Ovary (tissue), 3 donors: ENCODE measurements around the gene BCAT1.
"Not testable (repeated sequence)": the region's sequence is repeated elsewhere in the genome, so short reads cannot be mapped to it uniquely, and the experiment has no call there.

Experiments
- CTCF ChIP-seq, 3 donors: fragments of 450-650 bp in 2 of 3; fragments of 200-600 bp in 1 of 3; IDR thresholded peaks; one replicate each; pipeline versions ENCODE4 v1.5.1 to v1.8.0; 2016 to 2022; ENCODE audit warnings: antibody characterized with exemption in 3 of 3, mild to moderate bottlenecking in 1 of 3
- POLR2A ChIP-seq: fragments of 450-650 bp; IDR thresholded peaks from one replicate; pipeline ENCODE4 v1.6.1; 2017; ENCODE audit warnings: antibody characterized with exemption, mild to moderate bottlenecking, moderate library complexity
- donor health status: DM: no; HTN: no; CAD: no.

- not testable (repeated sequence) for TF ChIP-seq CTCF (IDR thresholded peaks at IDR 0.05); POLR2A
Measured at GRCh38 chr12:24928533-24929306, 20.2 kb downstream of the BCAT1 start.
